ENCODE data around the gene TSPAN14.

- TF ChIP-seq CTCF (IDR thresholded peaks at IDR 0.05; ENCODE audit: low read length) (no peak), EZH2 (optimal IDR thresholded peaks at IDR 0.05; ENCODE audit: low read depth, low read length) (no peak)
Observed at GRCh38 chr10:80509108-80509402, 54.9 kb downstream of the TSPAN14 start.

Data from MM.1S (cell line).